H1 (cell line): ENCODE results near the gene DYNLT1. TPM values are rescaled to one million over a fixed set of nuclear protein-coding genes. Genes with fewer than 3 reads are reported as not detected.

Experiments
- CTCF ChIA-PET: fragments of 300-600 bp; sonication (Branson Sonifier 250); formaldehyde crosslinking; loops from one replicate; lab custom pipeline; 2021; ENCODE audit not compliant: partially characterized antibody; lab: Charles Lee
- POLR2A ChIA-PET: fragments of 300-600 bp; sonication (Branson Sonifier 250); formaldehyde crosslinking; loops from one replicate; lab custom pipeline; 2021; ENCODE audit warnings: inconsistent platforms; ENCODE audit not compliant: partially characterized antibody; lab: Charles Lee
- DNase-seq, 2 experiments: peaks; one replicate each; pipeline versions ENCODE4 v3.0.0 to v3.0.0-alpha.2; 2010 to 2022; ENCODE audit warnings: low spot score in 2 of 2, low read depth in 1 of 2, mixed read lengths in 1 of 2
- FAIRE-seq: peaks from 2 replicates; lab custom pipeline; 2011; peaks lifted over from hg19 to GRCh38; lab: Jason Lieb, UNC
- H2AFZ ChIP-seq: 2 replicates; pipeline ENCODE4 v1.8.1; 2012; ENCODE audit warnings: low read length, inconsistent platforms
- H2AK5ac ChIP-seq: 2 replicates; pipeline ENCODE4 v1.6.1; 2013; ENCODE audit warnings: low read depth, low read length
- H2BK120ac ChIP-seq: replicated peaks from 2 replicates; pipeline ENCODE3; 2013; ENCODE audit warnings: low read depth, low read length, inconsistent platforms
- H2BK12ac ChIP-seq: 2 replicates; pipeline ENCODE4 v1.6.1; 2013; ENCODE audit warnings: low read depth, low read length
- H2BK15ac ChIP-seq: 2 replicates; pipeline ENCODE4 v1.6.1; 2013; ENCODE audit warnings: low read length
- H2BK20ac ChIP-seq: 2 replicates; pipeline ENCODE4 v1.6.1; 2013; ENCODE audit warnings: low read length
- H2BK5ac ChIP-seq: 2 replicates; pipeline ENCODE4 v1.6.1; 2013; ENCODE audit warnings: low read depth, low read length
- H3K14ac ChIP-seq: 2 replicates; pipeline ENCODE4 v1.6.1; 2013; ENCODE audit warnings: inconsistent platforms; ENCODE audit not compliant: insufficient read length
- H3K18ac ChIP-seq: 2 replicates; pipeline ENCODE4 v1.6.1; 2013; ENCODE audit warnings: low read length; ENCODE audit errors: extremely low read depth
- H3K23ac ChIP-seq: 2 replicates; pipeline ENCODE4 v1.6.1; 2013; ENCODE audit warnings: inconsistent platforms; ENCODE audit not compliant: insufficient read length
- H3K23me2 ChIP-seq: 2 replicates; pipeline ENCODE4 v1.6.1; 2013; ENCODE audit warnings: low read depth, low read length
- H3K27ac ChIP-seq: 2 replicates; pipeline ENCODE4 v1.6.1; 2011; ENCODE audit warnings: low read depth, low read length, inconsistent platforms
- H3K27me3 ChIP-seq, 4 experiments: replicated peaks in 1 of 4; 1 replicate in 1 of 4; 2 replicates in 3 of 4; pipeline versions ENCODE4 v1.6.1 to v1.8.1; 2011 to 2013; ENCODE audit warnings: low read length in 3 of 4, mild to moderate bottlenecking in 3 of 4, inconsistent platforms in 2 of 4, mixed read lengths in 2 of 4, moderate library complexity in 1 of 4; ENCODE audit not compliant: control insufficient read depth in 3 of 4, insufficient read depth in 3 of 4; ENCODE audit errors: extremely low read depth in 1 of 4
- H3K36me3 ChIP-seq, 4 experiments: 2 replicates each; pipeline versions ENCODE4 v1.6.1 to v1.8.1; 2011 to 2013; ENCODE audit warnings: mild to moderate bottlenecking in 4 of 4, low read length in 3 of 4, moderate library complexity in 2 of 4, control low read depth in 1 of 4, inconsistent platforms in 1 of 4; ENCODE audit not compliant: insufficient read depth in 4 of 4, control insufficient read depth in 2 of 4
- H3K4ac ChIP-seq: replicated peaks from 2 replicates; pipeline ENCODE3; 2013; ENCODE audit warnings: low read length, low read depth, mixed read lengths, inconsistent platforms; ENCODE audit not compliant: insufficient read length
- H3K4me1 ChIP-seq, 4 experiments: replicated peaks in 1 of 4; 1 replicate in 1 of 4; 2 replicates in 3 of 4; pipeline versions ENCODE4 v1.6.1 to v1.8.1; 2011 to 2013; ENCODE audit warnings: low read length in 3 of 4, inconsistent platforms in 2 of 4, mixed read lengths in 1 of 4; ENCODE audit not compliant: insufficient read depth in 4 of 4, control insufficient read depth in 3 of 4
- H3K4me2 ChIP-seq, 2 experiments: 2 replicates each; pipeline versions ENCODE4 v1.6.1 to v1.8.1; 2011 to 2013; ENCODE audit warnings: low read depth in 2 of 2, low read length in 2 of 2, control low read depth in 1 of 2, inconsistent platforms in 1 of 2, mild to moderate bottlenecking in 1 of 2; ENCODE audit not compliant: insufficient read depth in 1 of 2
- H3K4me3 ChIP-seq, 4 experiments: fragments of 200-600, 300-600 bp in 1 of 4; sonication (generic), shearing (Covaris generic), sonication (Bioruptor Twin) in 1 of 4; 2 replicates each; pipeline versions ENCODE4 v1.5.1 to v1.8.1; 2011 to 2016; ENCODE audit warnings: low read length in 4 of 4, low read depth in 3 of 4, control low read depth in 2 of 4, inconsistent platforms in 2 of 4, mild to moderate bottlenecking in 2 of 4, mixed read lengths in 1 of 4, moderate library complexity in 1 of 4; ENCODE audit not compliant: insufficient read depth in 2 of 4; ENCODE audit errors: extremely low read depth in 1 of 4
- H3K56ac ChIP-seq: replicated peaks from 2 replicates; pipeline ENCODE3; 2013; ENCODE audit warnings: low read depth, mild to moderate bottlenecking, mixed read lengths, low read length, inconsistent platforms; ENCODE audit not compliant: insufficient read length
- H3K79me1 ChIP-seq: 2 replicates; pipeline ENCODE4 v1.6.1; 2013; ENCODE audit warnings: low read depth, low read length, control low read depth
- H3K79me2 ChIP-seq, 2 experiments: 2 replicates each; pipeline versions ENCODE4 v1.6.1 to v1.8.1; 2012 to 2013; ENCODE audit warnings: low read length in 2 of 2, mild to moderate bottlenecking in 2 of 2, inconsistent platforms in 1 of 2; ENCODE audit not compliant: insufficient read depth in 2 of 2, control insufficient read depth in 1 of 2
- H3K9ac ChIP-seq, 4 experiments: replicated peaks in 1 of 4; 1 replicate in 1 of 4; 2 replicates in 3 of 4; pipeline versions ENCODE4 v1.6.1 to v1.8.1; 2011 to 2013; ENCODE audit warnings: low read depth in 3 of 4, low read length in 3 of 4, control low read depth in 2 of 4, mild to moderate bottlenecking in 2 of 4, moderate library complexity in 2 of 4, inconsistent platforms in 1 of 4; ENCODE audit errors: extremely low read depth in 1 of 4
- H3K9me3 ChIP-seq, 2 experiments: 2 replicates each; pipeline versions ENCODE4 v1.6.1 to v1.8.1; 2012 to 2013; ENCODE audit warnings: mild to moderate bottlenecking in 2 of 2, moderate library complexity in 2 of 2, control low read depth in 1 of 2, inconsistent platforms in 1 of 2, low read depth in 1 of 2, low read length in 1 of 2, mixed read lengths in 1 of 2; ENCODE audit not compliant: insufficient read depth in 2 of 2
- H4K20me1 ChIP-seq, 2 experiments: replicated peaks in 1 of 2; 2 replicates each; pipeline versions ENCODE3 to v1.8.1; 2011 to 2013; ENCODE audit warnings: inconsistent platforms in 2 of 2, low read length in 2 of 2, mild to moderate bottlenecking in 1 of 2; ENCODE audit not compliant: insufficient read depth in 2 of 2, control insufficient read depth in 1 of 2
- H4K5ac ChIP-seq: 2 replicates; pipeline ENCODE4 v1.6.1; 2013; ENCODE audit warnings: low read length, low read depth, mixed read lengths, inconsistent platforms; ENCODE audit not compliant: insufficient read length
- H4K8ac ChIP-seq: 2 replicates; pipeline ENCODE4 v1.8.0; 2013; ENCODE audit warnings: mild to moderate bottlenecking, moderate library complexity, low read length, inconsistent platforms; ENCODE audit not compliant: insufficient read depth; ENCODE audit errors: extremely low read depth
- H4K91ac ChIP-seq: replicated peaks from 2 replicates; pipeline ENCODE3; 2013; ENCODE audit warnings: low read length, mixed read lengths, inconsistent platforms; ENCODE audit not compliant: insufficient read length
- EGR1 ChIP-seq: IDR thresholded peaks from 2 replicates; pipeline ENCODE4 v1.6.1; 2011; ENCODE audit warnings: low read depth, low read length, borderline replicate concordance
- FOSL1 ChIP-seq: IDR thresholded peaks from 2 replicates; pipeline ENCODE4 v1.6.1; 2011; ENCODE audit warnings: mild to moderate bottlenecking, low read depth, low read length, moderate library complexity; ENCODE audit not compliant: insufficient read depth
- GTF2F1 ChIP-seq: IDR thresholded peaks from 2 replicates; pipeline ENCODE4 v1.6.1; 2012; ENCODE audit warnings: low read depth, low read length, improper control_type of control experiment, borderline replicate concordance
- JUND ChIP-seq: IDR thresholded peaks from 2 replicates; pipeline ENCODE4 v1.6.1; 2011; ENCODE audit warnings: mild to moderate bottlenecking, improper control_type of control experiment, low read length
- KDM5A ChIP-seq: fragments of 200-600 bp; IDR thresholded peaks from 2 replicates; pipeline ENCODE4 v1.7.1; 2012; ENCODE audit warnings: mild to moderate bottlenecking, low read length, inconsistent platforms, mixed read lengths
- RAD21 ChIP-seq, 2 experiments: IDR thresholded peaks in 1 of 2; conservative IDR thresholded peaks in 1 of 2; 2 replicates each; pipeline ENCODE4 v1.6.1; 2011; ENCODE audit warnings: low read depth in 2 of 2, low read length in 2 of 2, improper control_type of control experiment in 1 of 2, inconsistent platforms in 1 of 2, mild to moderate bottlenecking in 1 of 2, moderate library complexity in 1 of 2
- RFX5 ChIP-seq: IDR thresholded peaks from 2 replicates; pipeline ENCODE4 v1.6.1; 2011; ENCODE audit warnings: low read depth, low read length, improper control_type of control experiment, borderline replicate concordance
- SAP30 ChIP-seq: fragments of 300-600 bp; sonication (generic); IDR thresholded peaks from 2 replicates; pipeline ENCODE4 v1.7.1; 2012; ENCODE audit warnings: low read length, moderate library complexity, mild to moderate bottlenecking, inconsistent platforms; ENCODE audit not compliant: insufficient read depth, insufficient replicate concordance
- SIN3A ChIP-seq, 2 experiments: IDR thresholded peaks in 1 of 2; conservative IDR thresholded peaks in 1 of 2; 2 replicates each; pipeline ENCODE4 v1.6.1; 2011 to 2012; ENCODE audit warnings: low read length in 2 of 2, improper control_type of control experiment in 1 of 2, low read depth in 1 of 2, mild to moderate bottlenecking in 1 of 2
- SRF ChIP-seq: IDR thresholded peaks from 2 replicates; pipeline ENCODE4 v1.6.1; 2011; ENCODE audit warnings: mild to moderate bottlenecking, low read depth, low read length, moderate library complexity
- SUZ12 ChIP-seq: fragments of 200-600 bp; sonication (generic); IDR thresholded peaks from 2 replicates; pipeline ENCODE4 v1.6.1; 2012; ENCODE audit warnings: mild to moderate bottlenecking, inconsistent platforms, low read length, moderate library complexity, mixed read lengths
- TAF1 ChIP-seq: IDR thresholded peaks from 2 replicates; pipeline ENCODE4 v1.6.1; 2011; ENCODE audit warnings: mild to moderate bottlenecking, low read depth, low read length
- YY1 ChIP-seq: IDR thresholded peaks from 2 replicates; pipeline ENCODE4 v1.6.1; 2011; ENCODE audit warnings: low read depth, mild to moderate bottlenecking, low read length
- WGBS, 2 experiments: shearing (Covaris generic) in 1 of 2; methylation state at CpG; one replicate each; pipeline versions ENCODE4 v1.1.6 to v1.1.7; 2013 to 2015; ENCODE audit warnings: low lambda C conversion rate in 2 of 2, mixed read lengths in 2 of 2, inconsistent platforms in 1 of 2, low coverage in 1 of 2, missing lambda C conversion rate in 1 of 2; ENCODE audit not compliant: insufficient replicate concordance in 2 of 2, insufficient coverage in 1 of 2, insufficient read length in 1 of 2; ENCODE audit errors: extremely low coverage in 1 of 2, missing lambda C conversion rate in 1 of 2; 5-methylcytosine and 5-hydroxymethylcytosine counted together
- polyA plus RNA-seq, 7 experiments: library from polyadenylated mRNA; depleted of rRNA in 3 of 7; stranded (reverse) in 5 of 7; unstranded in 2 of 7; fragments of >200 nt in 5 of 7; fragments of 200-250 nt in 2 of 7; gene quantifications; 1 replicate in 5 of 7; 2 replicates in 1 of 7; 4 replicates in 1 of 7; pipeline versions ENCODE4 v1.2.1 to v1.2.3, GENCODE V29; 2011 to 2013; ENCODE audit warnings: missing spikeins in 2 of 7, mixed read lengths in 2 of 7
- total RNA-seq: library from RNA; stranded (reverse); fragmentation: NEBNext Ultra II Directional; extraction: Animal tissue kit (Norgen Biotek cat#: 25700); gene quantifications from 2 replicates; pipeline ENCODE4 v1.2.1, GENCODE V29; 2021

DYNLT1 gene
- total and polyA plus RNA-seq, 2 of the 8 experiments (the other 6 are each of a cell fraction or from before 2014, with no cell fraction given) = 119 to 245 TPM

- H2BK20ac ChIP-seq = no peak overlapping the region
- WGBS, 2 experiments = 95% methylated on average over 3 of the region's 3 CpGs; no CpG with 5 or more reads in 1 of the 2 experiments
- POLR2A ChIA-PET = interaction anchor here (1.4 kb wide), 1 partner anchor 53 kb away, joined by 5 read pairs; no protein-coding TSS in a partner anchor
- H2BK12ac ChIP-seq = no peak overlapping the region
- H3K9me3 ChIP-seq = no peaks in the 10 kb centered on the region
- H3K56ac ChIP-seq = no peak overlapping the region
- peaks cover 4 to 12% of the 10 kb centered on the region in 2 experiments for H4K20me1 ChIP-seq
- CTCF ChIA-PET = interaction anchor here (0.7 to 2.1 kb wide), 5 partner anchors 9 to 444 kb away, joined by 3 to 8 read pairs (median 5); no protein-coding TSS in a partner anchor
- H3K4me1 ChIP-seq = peaks cover 0 to 4% (median 1%) of the 10 kb centered on the region in 4 experiments; a peak in 1 of 7 replicates
- peaks cover 0 to 22% (median 5%) of the 10 kb centered on the region in 4 experiments; a peak in 5 of 8 replicates for H3K36me3 ChIP-seq
- H4K8ac ChIP-seq = no peak overlapping the region
- H3K4me3 ChIP-seq = no peak overlapping the region
- H3K9ac ChIP-seq = no peak overlapping the region
- no peak overlapping the region for H4K91ac ChIP-seq
- H3K4ac ChIP-seq = no peak overlapping the region
- H2AK5ac ChIP-seq = no peak overlapping the region
- H3K79me1 ChIP-seq = peaks cover 9% of the 10 kb centered on the region
- no peak overlapping the region for H3K18ac ChIP-seq
- peaks cover 0 to 18% of the 10 kb centered on the region in 2 experiments; a peak in 2 of 4 replicates for H3K79me2 ChIP-seq
- H4K5ac ChIP-seq = no peak overlapping the region
- H3K23ac ChIP-seq = no peak overlapping the region
- H2BK120ac ChIP-seq = no peak overlapping the region
- H3K14ac ChIP-seq = no peak overlapping the region
- no peak overlapping the region for H2BK15ac ChIP-seq
- DNase-seq = peak in 1 of 2 experiments; percentile 29
- H3K27ac ChIP-seq = no peak overlapping the region
- FAIRE-seq = no peak
- no peak overlapping the region for H2AFZ ChIP-seq
- H3K23me2 ChIP-seq = no peaks in the 10 kb centered on the region
- H3K27me3 ChIP-seq = no peaks in the 10 kb centered on the region
- H2BK5ac ChIP-seq = no peak overlapping the region
- no peak overlapping the region for H3K4me2 ChIP-seq
- TF ChIP-seq FOSL1 (no peak), SRF (no peak), SAP30 (no peak), RFX5 (no peak), SIN3A (conservative IDR thresholded peaks at IDR 0.05 in 1 of 2, IDR thresholded peaks at IDR 0.05 in 1 of 2; ENCODE audit: low read depth in 1 of 2, low read length in 2 of 2) (no peak), RAD21 (IDR thresholded peaks at IDR 0.05 in 1 of 2, conservative IDR thresholded peaks at IDR 0.05 in 1 of 2; ENCODE audit: low read depth in 2 of 2, low read length in 2 of 2) (no peak), YY1 (no peak), GTF2F1 (no peak), JUND (no peak), SUZ12 (no peak), EGR1 (no peak), TAF1 (no peak), KDM5A (no peak)
Measured at GRCh38 chr6:158638324-158638854, 6.2 kb downstream of the DYNLT1 start.
